Fibroblast of skin of scalp (primary cell): ENCODE results near the gene MIPEP.
A peak's percentile ranks its signal among the peaks of the same experiment; 100 is the strongest.
"Not testable (repeated sequence)": the region's sequence is repeated elsewhere in the genome, so short reads cannot be mapped to it uniquely, and the experiment has no call there.

Source experiments
- DNase-seq: peaks from one replicate; pipeline ENCODE4 v3.0.0-alpha.2; 2013

MIPEP gene

DNA sequence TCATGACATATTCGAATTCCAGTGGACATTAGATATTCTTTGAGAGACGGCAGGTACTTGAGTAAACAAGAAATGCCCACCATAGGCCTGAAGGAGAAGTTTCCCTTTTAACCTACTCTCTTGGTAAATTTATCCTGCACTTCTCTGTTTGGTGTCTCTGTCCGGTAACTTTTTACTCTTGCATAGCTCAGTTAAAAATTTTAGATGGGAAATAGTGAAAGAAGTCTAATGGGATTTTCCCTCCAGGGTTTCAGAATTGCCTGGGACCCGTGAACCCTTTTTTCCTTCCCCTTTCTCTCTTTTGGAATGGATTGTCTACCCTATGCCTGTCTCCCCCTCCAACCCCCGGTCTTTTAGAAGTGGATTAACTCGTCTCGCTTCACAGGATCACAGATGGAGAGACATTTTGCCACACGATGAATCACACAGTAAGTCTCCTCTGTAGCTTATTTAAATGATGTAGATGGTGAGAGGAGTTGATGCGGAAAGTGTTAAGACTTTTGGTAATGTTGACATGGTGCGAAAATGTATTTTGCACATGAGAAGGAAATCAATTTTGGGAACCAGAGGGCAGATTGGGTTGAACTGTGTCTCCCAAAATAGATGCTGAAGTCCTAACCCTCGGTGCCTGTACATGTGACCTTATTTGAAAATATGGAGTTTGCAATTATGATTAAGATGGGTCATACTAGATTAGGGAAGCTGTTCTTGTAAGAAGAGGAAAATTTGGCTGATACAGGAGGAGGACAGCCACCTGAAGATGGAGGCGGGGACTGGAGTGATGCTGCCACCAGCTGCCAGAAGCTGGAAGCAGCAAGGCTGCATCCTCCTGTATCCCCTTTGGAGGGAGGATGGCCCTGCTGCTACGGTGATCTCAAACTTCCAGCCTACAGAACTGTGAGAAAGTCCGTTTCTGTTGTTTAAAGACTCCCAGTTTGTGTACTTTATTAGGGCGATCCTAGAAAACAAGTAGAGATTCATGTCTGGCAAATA lies 711 bp upstream of the MIPEP start:
- no peak for DNase-seq

DNA sequence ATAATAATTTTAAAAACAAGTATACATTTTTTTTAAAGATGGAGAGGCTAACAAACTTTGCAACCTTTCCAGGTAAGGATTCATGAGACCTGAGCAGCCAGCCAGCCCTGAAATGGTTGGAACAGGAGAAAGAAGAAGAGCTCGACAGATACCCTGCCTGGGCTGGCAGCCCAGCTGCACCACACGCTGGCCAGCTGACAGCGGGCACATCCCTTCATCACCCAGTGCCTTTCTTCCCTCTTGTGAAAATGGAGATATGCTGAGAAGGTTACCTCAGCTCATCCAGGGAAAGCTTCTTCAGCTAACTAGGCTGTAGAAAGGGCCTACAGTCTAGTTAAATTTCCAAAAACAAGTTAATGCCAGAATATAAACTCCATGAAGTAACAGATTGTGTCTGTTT lies 4.8 kb downstream of the MIPEP start:
- not testable (repeated sequence) for DNase-seq

- DNase-seq, result no peak
These were observed 5.9 kb downstream of the MIPEP start for GRCh38 chr13:23883255-23883654.

- DNase-seq, result not testable (repeated sequence)
These were observed 7.8 kb downstream of the MIPEP start for GRCh38 chr13:23881402-23881800.

DNA sequence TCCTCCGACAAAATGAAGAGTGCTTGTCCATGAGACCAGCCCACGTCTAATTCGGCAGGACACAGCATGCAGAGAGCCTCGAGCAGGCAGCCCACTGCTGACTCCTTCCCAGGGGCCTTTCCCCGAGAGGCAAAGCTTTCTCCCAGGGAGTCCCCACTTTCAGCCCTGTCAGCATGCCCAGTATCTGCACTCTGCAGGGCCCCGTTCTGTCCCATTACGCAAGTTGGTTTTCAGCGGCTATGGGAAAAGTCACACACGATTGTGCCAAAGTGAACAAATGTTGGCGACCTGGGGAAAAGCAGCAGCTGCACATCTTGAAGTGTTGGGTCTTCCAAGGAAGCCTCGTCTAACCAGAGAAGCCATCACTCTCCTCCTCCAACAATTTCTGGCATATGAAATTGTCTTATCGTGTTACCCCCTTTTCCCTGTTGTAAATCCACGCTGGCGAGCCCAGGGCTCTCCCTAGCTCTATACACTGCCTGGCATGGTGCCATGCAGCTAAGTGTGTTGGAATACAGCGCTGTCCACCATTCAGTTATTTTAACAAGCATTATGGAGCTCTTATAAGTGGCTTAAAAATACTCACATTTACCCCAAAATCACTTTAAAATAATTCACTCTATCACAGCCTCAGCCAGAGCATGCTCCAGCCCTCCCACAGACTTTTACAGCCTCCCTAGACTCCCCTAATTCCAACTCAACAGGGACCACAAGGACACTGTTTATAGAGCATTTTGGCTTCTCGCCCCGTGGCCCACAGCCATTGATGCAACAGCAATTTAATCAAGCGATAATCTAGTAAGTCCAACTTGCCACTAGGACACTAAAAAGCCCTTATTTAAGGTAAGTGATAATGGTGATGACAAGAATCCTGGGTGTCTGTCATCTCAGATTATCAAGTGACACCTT lies 8.5 kb downstream of the MIPEP start:
- not testable (repeated sequence) for DNase-seq

GRCh38 chr13:23877286-23877685 lies 11.9 kb downstream of the MIPEP start:
- no peak for DNase-seq

GRCh38 chr13:23876265-23876664 lies 12.9 kb downstream of the MIPEP start:
- DNase-seq, result peak; percentile 32

GRCh38 chr13:23871616-23872220 lies 17.5 kb downstream of the MIPEP start:
- peak; percentile 60 for DNase-seq

- no peak for DNase-seq
These were observed 18.7 kb downstream of the MIPEP start for GRCh38 chr13:23870356-23871140.

GRCh38 chr13:23868521-23868920 lies 20.7 kb downstream of the MIPEP start:
- peak; percentile 90 for DNase-seq

DNA sequence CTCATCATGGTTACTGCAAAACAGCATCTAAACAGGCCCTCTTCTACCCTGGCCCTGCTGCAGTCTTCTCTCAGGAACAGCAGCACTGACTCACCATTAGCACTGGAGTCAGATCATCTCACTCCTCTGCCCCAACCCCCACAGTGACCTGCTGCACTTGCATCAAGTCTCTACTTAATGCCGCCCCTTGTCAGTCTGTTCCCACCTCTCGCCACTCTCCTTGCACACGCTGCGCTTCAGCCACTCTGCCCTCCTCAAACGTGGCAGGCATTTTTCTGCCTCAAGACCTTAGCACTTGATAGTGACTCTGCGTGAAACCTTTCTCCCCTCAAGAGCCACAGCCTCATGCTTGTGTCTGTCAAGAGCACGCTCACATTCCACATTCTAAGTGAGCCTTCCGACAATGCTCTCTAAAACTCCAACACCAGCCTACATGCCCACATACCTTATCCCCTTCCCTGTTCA lies 22.1 kb downstream of the MIPEP start:
- DNase-seq, result peak; percentile 46

- DNase-seq, result no peak
These were observed 22.7 kb downstream of the MIPEP start for GRCh38 chr13:23866420-23867026.

GRCh38 chr13:23865906-23866305 lies 23.3 kb downstream of the MIPEP start:
- no peak for DNase-seq

- DNase-seq, result no peak
These were observed 24.2 kb downstream of the MIPEP start for GRCh38 chr13:23865026-23865425.

DNA sequence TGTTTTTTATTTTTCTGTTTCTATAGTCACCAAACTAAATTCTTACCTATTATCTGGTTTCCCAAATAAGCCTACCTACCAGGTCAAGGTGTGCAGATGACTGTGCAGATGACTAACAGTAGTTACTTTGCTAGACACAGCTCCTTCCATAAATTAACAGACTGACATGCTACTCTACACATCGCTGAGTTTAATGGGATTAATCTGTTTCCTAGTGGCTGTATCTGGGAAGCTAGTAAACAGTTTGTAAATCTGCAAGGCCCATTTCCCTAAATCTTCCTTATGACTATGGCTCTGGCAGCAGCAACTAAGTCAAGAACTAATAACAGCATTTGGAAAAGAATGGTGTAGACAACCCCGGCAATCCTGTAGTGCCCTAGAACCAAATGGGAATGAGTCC lies 27.9 kb downstream of the MIPEP start:
- DNase-seq, result no peak

DNA sequence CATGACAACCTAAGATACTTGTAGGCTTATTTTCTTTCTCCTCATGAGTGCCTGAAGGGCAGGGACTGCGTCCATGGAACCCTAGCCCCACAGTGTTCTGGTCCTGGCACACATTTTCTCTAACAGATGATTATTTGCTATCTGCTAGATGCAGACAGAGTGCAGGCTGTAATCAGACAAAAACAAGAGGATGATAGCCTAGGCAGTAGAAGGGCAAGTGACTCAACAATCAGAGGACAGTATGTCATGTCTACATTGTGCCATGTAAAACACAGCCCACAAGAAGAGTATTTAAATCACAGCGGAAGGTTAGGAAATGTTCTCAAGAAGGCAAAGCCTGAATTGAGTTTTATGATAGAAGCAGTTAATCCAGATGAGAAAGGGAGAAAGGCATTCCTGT lies 29.3 kb downstream of the MIPEP start:
- no peak for DNase-seq

DNA sequence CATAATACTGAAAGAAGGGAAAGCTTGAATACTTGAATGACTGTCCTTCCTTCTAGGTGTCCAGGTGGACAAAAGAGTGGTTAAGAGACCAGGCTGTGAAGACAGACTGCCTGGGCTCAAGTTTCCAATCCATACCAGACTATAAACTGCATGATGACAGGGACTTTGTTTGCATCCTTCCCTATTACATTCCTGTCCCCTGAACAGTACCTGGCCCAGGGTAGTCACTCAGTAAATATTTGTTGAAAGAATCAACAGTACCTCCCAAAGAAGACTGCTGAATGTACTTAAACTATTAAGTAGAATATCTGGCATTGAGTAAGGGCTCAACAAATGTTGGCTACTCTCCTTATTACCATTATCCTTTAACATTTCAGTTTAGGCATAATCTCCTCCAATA lies 29.7 kb downstream of the MIPEP start:
- DNase-seq, result no peak

GRCh38 chr13:23858546-23858945 lies 30.7 kb downstream of the MIPEP start:
- no peak for DNase-seq

- DNase-seq, result no peak
These were observed 33.0 kb downstream of the MIPEP start for GRCh38 chr13:23856008-23856750.

GRCh38 chr13:23855360-23855759 lies 33.8 kb downstream of the MIPEP start:
- DNase-seq, result no peak

GRCh38 chr13:23852351-23852750 lies 36.8 kb downstream of the MIPEP start:
- no peak for DNase-seq
